Ramos (cell line): ENCODE measurements around the gene DPH1.

Source experiments
- in situ Hi-C: fragments of 300-500 bp; cut with MboI; formaldehyde crosslinking; loops from one replicate; pipeline ENCODE4 v1.14.3; 2022; ENCODE audit warnings: low sequenced_read_pairs; ENCODE audit not compliant: unreplicated experiment

DPH1 gene

DNA sequence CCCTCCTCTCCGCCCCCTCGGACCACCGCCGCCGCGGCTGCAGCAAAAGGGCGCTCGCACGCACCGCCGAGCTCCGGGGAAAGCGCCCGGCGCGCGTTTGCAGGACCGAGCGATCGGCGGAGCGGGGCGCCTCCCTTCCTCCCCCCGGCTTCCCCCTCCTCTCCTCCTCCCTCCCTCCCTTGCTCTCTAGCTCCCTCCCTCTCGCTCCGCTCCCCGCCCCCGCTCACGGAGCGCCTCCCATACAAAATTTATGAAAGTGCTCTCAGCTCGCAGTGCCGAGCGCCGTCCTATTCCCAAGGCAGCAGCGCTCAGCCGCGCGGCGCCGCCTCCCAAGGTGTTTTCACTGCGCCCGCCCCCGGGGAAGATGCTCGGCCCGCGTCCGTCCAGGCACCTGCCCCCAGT, 4.7 kb upstream of the DPH1 start, which contains the start of gene RTN4RL1:
TSS of gene RTN4RL1 (minus strand) at position 115 of the 402 bp plus-strand sequence. CDS start 469 bp downstream, outside the sequence.
- in situ Hi-C loops = loop anchor here (25.0 kb wide), 1 partner anchor 313 kb away; the partner anchor contains the start of genes TLCD2 and WDR81

DNA sequence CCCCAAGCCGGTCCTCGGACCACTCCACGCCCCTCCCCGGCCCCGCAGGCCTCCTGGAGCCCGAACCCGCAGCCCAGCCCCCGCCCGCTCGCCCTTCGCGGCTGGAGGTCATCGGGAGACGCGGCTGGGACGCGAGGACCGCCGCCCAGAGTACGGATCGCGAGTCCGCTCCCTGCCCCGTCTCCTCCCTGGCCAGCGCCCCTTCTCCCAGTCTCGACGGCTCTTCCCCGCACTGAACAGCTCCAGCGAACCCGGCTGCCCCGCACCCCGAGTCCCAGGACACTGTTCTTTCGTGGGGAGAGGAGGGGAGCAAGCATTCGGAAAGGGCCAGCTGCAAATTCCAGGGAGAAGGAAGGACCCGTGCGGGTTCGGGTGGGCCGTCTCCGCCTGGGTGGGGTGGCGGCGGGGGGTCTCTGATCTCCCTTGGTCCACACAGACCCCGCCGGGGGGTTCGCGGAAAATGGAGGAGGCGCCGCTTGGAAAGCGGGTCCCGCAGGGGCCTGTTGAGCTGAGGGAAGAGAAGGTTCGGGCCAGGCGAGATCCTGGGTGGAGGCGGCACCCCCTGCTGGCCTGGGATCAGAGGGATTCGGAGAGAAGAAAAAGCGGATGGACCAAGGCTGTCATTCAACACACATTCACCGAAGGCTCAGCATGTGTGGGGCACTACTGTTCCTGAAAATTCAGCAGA, 4.2 kb upstream of the DPH1 start:
- in situ Hi-C loops = loop anchor here (25.0 kb wide), 1 partner anchor 313 kb away; the partner anchor contains the start of genes TLCD2 and WDR81

DNA sequence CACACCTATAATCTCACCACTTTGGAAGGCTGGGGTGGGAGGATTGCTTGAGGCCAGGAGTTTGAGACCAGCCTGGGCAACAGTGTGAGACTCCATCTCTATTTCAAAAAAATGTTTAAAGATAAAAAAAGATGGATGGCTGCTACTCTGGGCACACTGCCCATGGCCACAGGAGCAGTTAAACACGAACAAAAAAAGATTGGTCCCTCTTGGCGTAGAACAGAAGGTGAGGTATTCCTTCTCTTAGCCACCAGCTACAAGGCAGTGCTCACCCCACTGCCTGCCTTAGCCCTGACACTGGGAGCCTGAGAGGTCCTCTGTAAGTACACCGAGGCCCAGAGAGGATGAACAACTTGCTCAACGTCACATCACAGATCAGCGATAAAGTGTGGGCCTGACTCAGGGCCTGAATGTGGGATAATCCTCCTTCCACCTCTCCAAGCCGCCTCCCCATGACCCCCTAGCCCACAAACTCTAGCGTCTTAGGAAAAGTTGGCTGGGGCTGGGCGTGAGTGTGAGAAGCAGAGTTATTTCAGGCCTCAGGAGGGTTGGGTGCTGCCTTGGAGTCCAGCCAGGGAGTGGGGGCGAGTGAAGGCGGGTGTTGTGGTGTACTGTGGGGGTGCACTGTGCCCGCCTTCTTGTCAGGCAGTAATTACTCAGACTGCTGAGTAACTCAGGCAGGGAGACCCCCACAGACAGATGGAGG, 2.3 kb upstream of the DPH1 start:
- in situ Hi-C loops = loop anchor here (25.0 kb wide), 1 partner anchor 315 kb away; the partner anchor contains the start of genes TLCD2 and WDR81

DNA sequence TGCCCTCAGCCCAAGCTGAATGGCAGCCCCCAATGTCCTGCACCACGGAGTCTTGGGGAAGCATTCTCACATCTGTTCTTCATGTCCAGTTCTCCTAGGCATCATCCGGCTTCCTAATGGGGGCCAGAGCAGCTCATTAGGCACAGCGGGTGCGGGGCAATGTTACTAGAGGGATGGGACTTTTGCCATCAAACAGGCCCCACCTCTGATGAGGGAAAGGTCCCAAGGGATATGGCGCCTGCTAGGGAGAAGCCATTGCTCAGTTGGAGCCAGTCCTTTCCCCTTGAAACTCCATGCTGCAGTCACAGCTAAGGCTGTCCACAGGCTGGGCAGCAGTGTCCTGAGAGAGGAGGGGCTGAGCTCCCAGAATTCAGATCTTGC, 1.7 kb upstream of the DPH1 start:
- in situ Hi-C loops = loop anchor here (25.0 kb wide), 1 partner anchor 316 kb away; the partner anchor contains the start of genes TLCD2 and WDR81

DNA sequence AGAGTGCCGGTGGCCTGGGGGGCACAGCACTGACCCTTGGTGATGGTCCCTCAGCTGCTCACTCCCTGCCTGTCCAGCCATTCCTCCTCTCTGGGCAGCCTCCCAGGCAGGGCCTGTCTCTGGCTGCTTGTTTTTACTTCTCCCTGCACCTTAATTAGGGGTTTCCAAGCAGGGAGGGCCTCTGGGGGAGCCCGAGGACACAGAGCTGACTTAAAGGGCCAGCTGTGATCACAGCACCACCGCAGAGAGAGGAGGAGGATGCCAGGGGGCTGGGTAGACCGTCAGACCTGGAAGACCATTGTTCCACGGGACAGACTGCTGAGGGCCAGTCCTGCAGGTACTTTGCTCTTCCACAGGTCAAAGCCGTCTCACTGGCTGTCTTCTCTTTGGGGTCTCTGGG, 1.2 kb upstream of the DPH1 start:
- in situ Hi-C loops = loop anchor here (25.0 kb wide), 1 partner anchor 316 kb away; the partner anchor contains the start of genes TLCD2 and WDR81

DNA sequence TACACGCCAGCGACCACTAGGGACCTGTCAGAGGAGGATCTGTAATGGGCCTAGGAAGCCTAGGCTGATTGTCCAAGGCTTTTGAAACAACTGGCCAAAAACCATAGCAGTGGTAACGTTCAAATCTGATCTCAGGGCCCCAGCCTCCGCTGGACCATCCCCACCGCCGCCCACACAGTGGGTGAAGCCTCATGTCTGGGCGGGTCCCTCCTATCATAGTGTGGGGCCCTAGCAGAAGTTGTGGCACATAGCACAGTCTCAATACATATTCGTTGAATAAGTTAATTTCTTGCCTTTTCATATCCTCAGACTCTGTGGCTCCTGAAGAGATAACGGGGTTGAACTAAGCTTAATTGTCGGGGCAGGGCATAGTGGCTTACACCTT, 818 bp downstream of the DPH1 start:
- in situ Hi-C loops = loop anchor here (10.0 to 25.0 kb wide), 2 partner anchors 116 to 318 kb away; partner anchors contain the start of genes TLCD2 and WDR81

DNA sequence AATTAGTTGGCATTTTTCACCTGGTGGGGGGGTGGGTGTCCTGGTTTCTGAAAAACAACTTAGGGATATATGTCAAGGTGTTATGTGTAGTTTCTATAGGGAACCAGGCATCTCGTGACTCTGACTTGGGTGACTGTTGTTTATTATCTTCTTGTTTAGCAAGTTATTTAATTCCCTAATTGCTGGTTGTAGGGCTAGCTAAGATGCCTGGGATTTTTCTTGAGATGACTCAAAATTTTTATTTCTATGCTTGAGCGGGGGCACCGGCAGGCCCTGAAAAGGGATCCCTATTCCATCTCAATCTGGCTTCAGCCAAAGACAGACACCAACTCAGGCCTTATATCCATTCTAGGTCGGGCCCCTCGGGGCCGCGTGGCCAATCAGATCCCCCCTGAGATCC, 3.2 kb downstream of the DPH1 start:
- in situ Hi-C loops = loop anchor here (10.0 to 25.0 kb wide), 2 partner anchors 118 to 321 kb away; partner anchors contain the start of genes TLCD2 and WDR81

DNA sequence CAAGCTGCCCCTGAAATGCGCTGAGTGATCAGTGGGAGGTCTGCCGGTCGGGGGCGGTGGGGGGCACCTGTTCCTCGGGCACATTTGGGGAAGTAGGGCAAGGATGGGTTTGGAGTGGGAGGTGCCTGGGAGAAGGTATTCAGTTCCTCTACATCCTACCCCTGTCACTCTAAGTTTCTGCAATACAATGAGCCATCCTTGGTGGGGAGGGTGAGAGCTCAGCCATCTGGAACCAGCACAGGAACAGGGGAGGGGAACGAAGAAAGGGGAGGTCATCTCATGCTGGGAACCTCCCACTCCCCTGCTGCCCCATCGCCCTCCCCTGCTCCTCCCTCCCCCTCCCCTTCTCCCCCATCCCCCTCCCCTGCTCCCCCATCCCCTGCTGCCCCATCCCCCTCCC, 4.2 kb downstream of the DPH1 start:
- in situ Hi-C loops = loop anchor here (10.0 to 25.0 kb wide), 2 partner anchors 119 to 322 kb away; partner anchors contain the start of genes TLCD2 and WDR81

DNA sequence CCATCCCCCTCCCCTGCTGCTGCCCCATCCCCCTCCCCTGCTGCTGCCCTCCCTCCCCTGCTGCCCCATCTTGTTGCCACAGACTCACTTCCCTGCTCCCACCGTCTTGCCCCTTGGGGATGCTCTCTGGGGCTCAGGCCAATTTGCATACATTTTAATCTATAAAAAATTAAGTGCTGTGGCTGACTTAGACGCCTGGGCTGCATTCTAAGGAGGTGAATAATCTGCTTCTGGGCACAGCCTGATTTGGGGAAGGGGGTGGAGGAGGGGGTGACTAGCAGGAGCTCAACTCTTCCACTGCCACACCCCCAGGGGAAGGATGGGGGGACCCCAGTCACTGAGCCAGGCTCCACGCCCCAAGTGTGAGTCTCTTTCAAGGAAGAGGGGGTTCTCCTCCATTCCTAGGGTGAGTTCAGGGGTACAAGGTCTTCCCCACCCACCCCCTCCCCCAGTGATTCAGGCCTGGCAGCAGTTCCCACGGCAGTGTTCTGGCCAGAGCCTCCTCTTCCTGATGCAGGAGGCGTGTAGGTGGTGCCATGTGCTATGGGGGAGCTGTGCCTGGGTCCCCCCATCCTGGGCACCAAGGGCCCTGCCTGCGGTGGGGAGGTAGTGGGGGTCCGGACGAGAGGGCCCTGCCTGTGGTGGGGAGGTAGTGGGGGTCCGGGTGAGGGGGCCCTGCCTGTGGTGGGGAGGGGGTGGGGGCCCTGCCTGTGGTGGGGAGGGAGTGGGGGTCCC, 5.0 kb downstream of the DPH1 start:
- in situ Hi-C loops = loop anchor here (10.0 to 25.0 kb wide), 2 partner anchors 120 to 323 kb away; partner anchors contain the start of genes TLCD2 and WDR81

DNA sequence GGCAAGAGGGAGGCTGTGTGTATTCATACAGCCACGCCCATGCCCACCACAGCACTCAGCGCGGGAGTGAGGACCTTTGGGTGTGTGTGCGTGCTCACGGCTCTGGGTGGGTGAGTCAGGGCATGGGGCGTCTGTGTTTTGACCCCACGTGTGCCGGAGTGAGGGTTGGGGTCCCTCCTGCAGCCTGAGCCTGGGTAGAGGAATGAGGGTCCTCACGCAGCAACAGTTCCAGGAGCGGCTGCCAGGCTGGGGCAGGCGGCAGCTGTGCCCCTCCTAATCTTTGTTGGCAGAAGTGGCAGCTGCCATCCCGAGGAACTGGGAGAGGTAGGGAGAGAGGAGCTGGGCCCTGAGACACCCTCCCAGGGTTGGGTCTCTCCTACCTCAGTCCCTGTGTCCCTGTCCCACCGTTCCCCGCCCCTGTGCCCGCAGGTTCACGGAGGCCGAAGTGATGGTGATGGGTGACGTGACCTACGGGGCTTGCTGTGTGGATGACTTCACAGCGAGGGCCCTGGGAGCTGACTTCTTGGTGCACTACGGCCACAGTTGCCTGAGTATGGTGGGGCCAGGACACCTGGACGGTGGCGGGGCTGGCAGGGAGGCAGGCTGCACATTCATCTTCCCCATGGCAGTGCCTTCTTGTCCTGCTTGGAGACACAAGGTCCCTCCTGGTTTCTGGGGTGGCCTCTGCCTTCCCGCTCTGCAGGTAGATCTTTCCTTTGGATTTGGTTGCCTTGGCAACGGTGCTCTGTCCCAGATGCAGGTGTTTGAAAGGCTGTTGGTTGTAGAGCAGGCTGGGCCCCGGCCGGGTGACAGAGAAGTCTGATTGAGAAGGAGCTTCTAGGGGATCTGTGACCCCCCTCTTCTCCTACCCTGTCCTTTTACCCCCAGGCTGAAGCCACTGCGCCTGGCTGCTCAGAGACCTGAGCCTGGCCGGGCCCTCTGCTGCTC, 5.9 kb downstream of the DPH1 start:
- in situ Hi-C loops = loop anchor here (10.0 to 25.0 kb wide), 2 partner anchors 121 to 324 kb away; partner anchors contain the start of genes TLCD2 and WDR81

DNA sequence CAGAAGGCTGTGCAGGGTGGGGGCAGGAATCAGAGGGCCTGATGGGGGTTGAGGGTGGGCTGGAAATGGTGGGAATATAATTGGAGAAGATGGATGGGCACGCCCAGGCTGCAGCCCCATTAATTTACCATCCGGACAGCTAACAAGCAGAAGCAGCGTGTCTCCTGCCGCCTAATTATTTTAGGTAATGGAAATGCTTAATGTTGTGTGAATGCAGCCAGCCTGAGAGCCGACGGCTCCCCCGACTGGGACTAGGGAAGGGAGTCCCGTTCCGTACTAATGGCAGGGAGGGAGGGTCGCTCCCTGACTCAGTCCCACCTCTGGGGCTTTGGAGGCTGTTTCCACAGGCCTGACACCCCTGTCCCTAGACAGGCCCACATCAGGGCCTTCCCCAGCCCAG, 7.2 kb downstream of the DPH1 start:
- in situ Hi-C loops = loop anchor here (10.0 to 25.0 kb wide), 2 partner anchors 122 to 325 kb away; partner anchors contain the start of genes TLCD2 and WDR81

DNA sequence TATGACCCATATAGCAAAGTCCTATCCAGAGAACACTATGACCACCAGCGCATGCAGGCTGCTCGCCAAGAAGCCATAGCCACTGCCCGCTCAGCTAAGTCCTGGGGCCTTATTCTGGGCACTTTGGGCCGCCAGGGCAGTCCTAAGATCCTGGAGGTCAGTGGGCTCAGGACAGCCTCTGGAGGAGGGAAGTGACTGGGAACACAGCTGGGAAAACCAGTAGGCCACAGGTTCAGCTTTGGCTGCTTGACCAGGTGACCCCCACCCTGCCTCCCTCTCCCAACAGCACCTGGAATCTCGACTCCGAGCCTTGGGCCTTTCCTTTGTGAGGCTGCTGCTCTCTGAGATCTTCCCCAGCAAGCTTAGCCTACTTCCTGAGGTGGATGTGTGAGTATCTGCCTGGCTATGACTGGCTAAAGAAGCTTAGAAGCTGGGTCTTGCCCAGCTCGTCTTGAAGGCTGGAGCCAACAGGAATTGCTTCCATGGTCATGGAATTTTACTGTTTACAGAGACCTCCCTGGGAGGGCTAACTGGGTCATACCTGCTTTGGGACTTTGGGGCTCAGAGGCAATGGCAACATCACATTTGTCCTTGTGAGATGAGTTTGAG, 10.4 kb downstream of the DPH1 start:
- in situ Hi-C loops = loop anchor here (25.0 kb wide), 1 partner anchor 328 kb away; the partner anchor contains the start of genes TLCD2 and WDR81

DNA sequence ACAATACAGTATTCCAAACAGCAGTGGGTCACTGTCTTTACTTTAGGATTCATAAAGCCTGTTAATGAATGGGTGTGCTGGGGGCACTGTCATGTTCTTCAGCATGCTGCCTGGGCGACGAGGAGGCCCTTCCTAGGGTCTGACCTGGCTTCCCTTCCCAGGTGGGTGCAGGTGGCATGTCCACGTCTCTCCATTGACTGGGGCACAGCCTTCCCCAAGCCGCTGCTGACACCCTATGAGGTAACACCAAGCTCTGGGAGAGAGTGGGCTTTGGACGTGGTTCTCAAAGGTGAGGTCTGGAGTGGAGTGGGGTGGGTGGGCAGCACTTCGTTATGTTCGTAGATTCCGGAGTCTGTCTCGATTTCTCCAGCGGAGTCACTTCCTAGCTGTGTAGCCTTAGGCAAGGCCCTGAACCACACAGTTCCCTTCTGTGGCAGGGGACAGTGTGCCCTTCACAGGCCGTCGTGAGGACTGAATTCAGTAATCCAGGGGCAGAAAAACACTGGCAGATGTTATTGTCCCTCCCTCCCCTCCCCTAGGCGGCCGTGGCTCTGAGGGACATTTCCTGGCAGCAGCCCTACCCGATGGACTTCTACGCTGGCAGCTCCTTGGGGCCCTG, 11.1 kb downstream of the DPH1 start:
- in situ Hi-C loops = loop anchor here (25.0 kb wide), 1 partner anchor 329 kb away; the partner anchor contains the start of genes TLCD2 and WDR81

DNA sequence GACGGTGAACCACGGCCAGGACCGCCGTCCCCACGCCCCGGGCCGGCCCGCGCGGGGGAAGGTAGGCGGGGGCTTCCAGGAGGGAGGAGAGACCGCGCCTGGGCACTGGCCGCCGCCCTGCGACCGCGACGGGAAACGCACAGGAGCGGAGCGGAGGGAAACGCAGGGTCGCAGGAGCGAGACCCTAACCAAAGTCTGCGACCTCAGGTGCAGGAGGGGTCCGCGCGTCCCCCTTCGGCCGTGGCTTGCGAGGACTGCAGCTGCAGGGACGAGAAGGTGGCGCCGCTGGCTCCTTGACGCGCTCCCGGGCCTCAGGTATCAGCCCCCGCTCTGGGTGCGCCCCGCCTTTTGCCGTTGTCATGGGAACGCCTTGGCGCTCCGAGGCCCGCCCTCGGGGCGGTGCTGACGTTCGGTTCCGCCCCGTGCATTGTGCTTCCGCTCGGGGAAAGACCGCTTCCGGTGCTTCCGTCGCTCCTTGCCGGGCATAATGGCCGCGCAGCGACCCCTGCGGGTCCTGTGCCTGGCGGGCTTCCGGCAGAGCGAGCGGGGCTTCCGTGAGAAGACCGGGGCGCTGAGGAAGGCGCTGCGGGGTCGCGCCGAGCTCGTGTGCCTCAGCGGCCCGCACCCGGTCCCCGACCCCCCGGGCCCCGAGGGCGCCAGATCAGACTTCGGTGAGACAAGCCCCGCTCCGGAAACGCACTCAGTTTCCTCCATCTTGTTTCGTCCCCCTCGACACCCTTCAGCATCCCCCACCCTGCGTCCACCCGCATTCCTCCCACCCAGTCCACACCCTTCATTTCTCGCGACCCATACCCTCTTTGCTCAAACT, 11.8 kb downstream of the DPH1 start, which contains the start of gene OVCA2:
TSS of gene OVCA2 (plus strand) at position 462 of the 829 bp plus-strand sequence. CDS start at position 488, 26 bp downstream.
- in situ Hi-C loops = loop anchor here (25.0 kb wide), 1 partner anchor 329 kb away; the partner anchor contains the start of genes TLCD2 and WDR81

DNA sequence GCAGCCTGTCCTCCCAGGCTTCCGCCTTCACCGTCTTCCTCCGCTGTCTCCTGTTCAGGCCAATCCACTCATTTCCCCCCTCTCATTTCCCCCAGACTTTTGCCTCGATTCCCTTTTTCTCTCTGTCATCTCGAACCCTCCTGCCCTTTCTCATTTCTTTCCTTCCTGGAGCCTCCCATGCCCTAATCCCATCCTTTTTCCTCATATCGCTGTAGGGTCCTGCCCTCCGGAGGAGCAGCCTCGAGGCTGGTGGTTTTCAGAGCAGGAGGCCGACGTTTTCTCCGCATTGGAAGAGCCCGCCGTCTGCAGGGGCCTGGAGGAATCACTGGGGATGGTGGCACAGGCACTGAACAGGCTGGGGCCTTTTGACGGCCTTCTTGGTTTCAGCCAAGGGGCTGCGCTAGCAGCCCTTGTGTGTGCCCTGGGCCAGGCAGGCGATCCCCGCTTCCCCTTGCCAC, 12.5 kb downstream of the DPH1 start:
- in situ Hi-C loops = loop anchor here (25.0 kb wide), 1 partner anchor 330 kb away; the partner anchor contains the start of genes TLCD2 and WDR81

DNA sequence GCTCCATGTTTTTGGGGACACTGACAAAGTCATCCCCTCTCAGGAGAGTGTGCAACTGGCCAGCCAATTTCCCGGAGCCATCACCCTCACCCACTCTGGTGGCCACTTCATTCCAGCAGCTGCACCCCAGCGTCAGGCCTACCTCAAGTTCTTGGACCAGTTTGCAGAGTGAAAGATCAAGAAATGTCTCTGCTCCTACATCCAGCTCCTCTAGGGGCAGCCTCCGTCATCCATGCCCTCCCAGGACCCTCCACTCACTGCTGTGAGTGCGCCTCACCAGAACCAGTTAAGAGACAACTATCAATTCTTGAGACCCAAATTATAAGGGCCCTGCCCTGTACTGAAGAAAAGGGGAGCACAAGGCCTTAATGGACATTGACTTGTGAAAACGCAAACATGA, 13.0 kb downstream of the DPH1 start:
- in situ Hi-C loops = loop anchor here (25.0 kb wide), 1 partner anchor 331 kb away; the partner anchor contains the start of genes TLCD2 and WDR81
